HG03175 (cell line): ENCODE measurements around the gene RELB.

Experiments
- ATAC-seq: cut with Tn5 transposase; IDR thresholded peaks from one replicate; pipeline ENCODE4 v1.9.1; 2021; ENCODE audit warnings: mild to moderate bottlenecking, moderate library complexity; ENCODE audit not compliant: unreplicated experiment

The RELB gene

GRCh38 chr19:45051929-45052579 lies 50.8 kb downstream of the RELB start:
- ATAC-seq = no peak

- ATAC-seq = no peak
Observed at GRCh38 chr19:45056831-45057230, 55.6 kb downstream of the RELB start.

GRCh38 chr19:45057444-45057843 lies 56.2 kb downstream of the RELB start:
- ATAC-seq = no peak

- no peak for ATAC-seq
Observed at GRCh38 chr19:45058622-45059159, 57.4 kb downstream of the RELB start.

- no peak for ATAC-seq
Observed at GRCh38 chr19:45059258-45059965, 58.1 kb downstream of the RELB start.

GRCh38 chr19:45061965-45062364 lies 60.7 kb downstream of the RELB start:
- ATAC-seq = no peak

GRCh38 chr19:45063851-45064801 lies 62.9 kb downstream of the RELB start:
- no peak for ATAC-seq

GRCh38 chr19:45066921-45067661 lies 65.8 kb downstream of the RELB start:
- ATAC-seq = no peak

- ATAC-seq = no peak
Observed at GRCh38 chr19:45068041-45068440, 66.8 kb downstream of the RELB start.

- no peak for ATAC-seq
Observed at GRCh38 chr19:45069056-45069455, 67.8 kb downstream of the RELB start.

- ATAC-seq = no peak
Observed at GRCh38 chr19:45070214-45070613, 69.0 kb downstream of the RELB start.

- no peak for ATAC-seq
Observed at GRCh38 chr19:45070861-45071544, 69.7 kb downstream of the RELB start.

GRCh38 chr19:45071545-45071938 lies 70.3 kb downstream of the RELB start:
- ATAC-seq = no peak

- no peak for ATAC-seq
Observed at GRCh38 chr19:45071969-45072790, 70.9 kb downstream of the RELB start.

- no peak for ATAC-seq
Observed at GRCh38 chr19:45074744-45075300, 73.6 kb downstream of the RELB start.

- peak; percentile 67 for ATAC-seq
Observed at GRCh38 chr19:45075301-45076028, 74.2 kb downstream of the RELB start.

GRCh38 chr19:45076029-45076850 lies 75.0 kb downstream of the RELB start, which contains the start of gene ZNF296:
Gene ZNF296, minus strand, starts transcription at chr19:45076478. Its CDS starts 105 bp downstream, at chr19:45076373.
- ATAC-seq = peak; percentile 51
